ENCODE results near the gene F11R. TPM values are rescaled to one million over a fixed set of nuclear protein-coding genes. Genes with fewer than 3 reads are reported as not detected.
"Not testable (repeated sequence)": the region's sequence is repeated elsewhere in the genome, so short reads cannot be mapped to it uniquely, and the experiment has no call there.

The F11R gene
- total RNA-seq, 1 experiment from 2014 or later: 69.2 TPM

- H2AFZ ChIP-seq (ENCODE audit: low read length): no peak overlapping the region
- no peaks in the 10 kb centered on the region for H3K79me2 ChIP-seq (ENCODE audit: low read length)
- no peak overlapping the region for H3K27ac ChIP-seq (ENCODE audit: low read length)
- H3K36me3 ChIP-seq (ENCODE audit: low read depth, low read length): no peaks in the 10 kb centered on the region
- CTCF ChIA-PET: no interaction called here
- H3K9me3 ChIP-seq (ENCODE audit: low read length): no peaks in the 10 kb centered on the region
- H3K4me1 ChIP-seq (ENCODE audit: insufficient read depth, low read length): no peaks in the 10 kb centered on the region
- POLR2A ChIA-PET (ENCODE audit: unreplicated experiment): no interaction called here
- no peak for DNase-seq
- no peaks in the 10 kb centered on the region for H3K27me3 ChIP-seq (ENCODE audit: low read length)
- BruUV-seq (replicated peaks): no TSS peak
- H3F3A ChIP-seq (ENCODE audit: low read length, unreplicated experiment): no peaks in the 10 kb centered on the region
- no peak overlapping the region for H3K4me3 ChIP-seq (ENCODE audit: low read length)
- H3K9me2 ChIP-seq (replicated peaks; ENCODE audit: low read length): no peaks in the 10 kb centered on the region
- no peak overlapping the region for H3K4me2 ChIP-seq (ENCODE audit: low read length)
- intact Hi-C loops (cut with micrococcal nuclease): no loop called here
- ATAC-seq: no peak
- TF ChIP-seq EZH2 (IDR thresholded peaks at IDR 0.05; ENCODE audit: low read length, unreplicated experiment): no peak
- no peak for TF ChIP-seq EZH2phosphoT487 (IDR thresholded peaks at IDR 0.05; ENCODE audit: borderline replicate concordance, low read length)
- TF ChIP-seq, protein P1, sequence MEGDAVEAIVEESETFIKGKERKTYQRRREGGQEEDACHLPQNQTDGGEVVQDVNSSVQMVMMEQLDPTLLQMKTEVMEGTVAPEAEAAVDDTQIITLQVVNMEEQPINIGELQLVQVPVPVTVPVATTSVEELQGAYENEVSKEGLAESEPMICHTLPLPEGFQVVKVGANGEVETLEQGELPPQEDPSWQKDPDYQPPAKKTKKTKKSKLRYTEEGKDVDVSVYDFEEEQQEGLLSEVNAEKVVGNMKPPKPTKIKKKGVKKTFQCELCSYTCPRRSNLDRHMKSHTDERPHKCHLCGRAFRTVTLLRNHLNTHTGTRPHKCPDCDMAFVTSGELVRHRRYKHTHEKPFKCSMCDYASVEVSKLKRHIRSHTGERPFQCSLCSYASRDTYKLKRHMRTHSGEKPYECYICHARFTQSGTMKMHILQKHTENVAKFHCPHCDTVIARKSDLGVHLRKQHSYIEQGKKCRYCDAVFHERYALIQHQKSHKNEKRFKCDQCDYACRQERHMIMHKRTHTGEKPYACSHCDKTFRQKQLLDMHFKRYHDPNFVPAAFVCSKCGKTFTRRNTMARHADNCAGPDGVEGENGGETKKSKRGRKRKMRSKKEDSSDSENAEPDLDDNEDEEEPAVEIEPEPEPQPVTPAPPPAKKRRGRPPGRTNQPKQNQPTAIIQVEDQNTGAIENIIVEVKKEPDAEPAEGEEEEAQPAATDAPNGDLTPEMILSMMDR (conservative IDR thresholded peaks at IDR 0.05; ENCODE audit: low read depth, low read length): no peak
- no peaks in the 10 kb centered on the region for H4K20me1 ChIP-seq (ENCODE audit: low read length)
- no peak overlapping the region for H3K9ac ChIP-seq (ENCODE audit: low read length)
These were observed 48.3 kb upstream of the F11R start for GRCh38 chr1:161069241-161069640.

DNA sequence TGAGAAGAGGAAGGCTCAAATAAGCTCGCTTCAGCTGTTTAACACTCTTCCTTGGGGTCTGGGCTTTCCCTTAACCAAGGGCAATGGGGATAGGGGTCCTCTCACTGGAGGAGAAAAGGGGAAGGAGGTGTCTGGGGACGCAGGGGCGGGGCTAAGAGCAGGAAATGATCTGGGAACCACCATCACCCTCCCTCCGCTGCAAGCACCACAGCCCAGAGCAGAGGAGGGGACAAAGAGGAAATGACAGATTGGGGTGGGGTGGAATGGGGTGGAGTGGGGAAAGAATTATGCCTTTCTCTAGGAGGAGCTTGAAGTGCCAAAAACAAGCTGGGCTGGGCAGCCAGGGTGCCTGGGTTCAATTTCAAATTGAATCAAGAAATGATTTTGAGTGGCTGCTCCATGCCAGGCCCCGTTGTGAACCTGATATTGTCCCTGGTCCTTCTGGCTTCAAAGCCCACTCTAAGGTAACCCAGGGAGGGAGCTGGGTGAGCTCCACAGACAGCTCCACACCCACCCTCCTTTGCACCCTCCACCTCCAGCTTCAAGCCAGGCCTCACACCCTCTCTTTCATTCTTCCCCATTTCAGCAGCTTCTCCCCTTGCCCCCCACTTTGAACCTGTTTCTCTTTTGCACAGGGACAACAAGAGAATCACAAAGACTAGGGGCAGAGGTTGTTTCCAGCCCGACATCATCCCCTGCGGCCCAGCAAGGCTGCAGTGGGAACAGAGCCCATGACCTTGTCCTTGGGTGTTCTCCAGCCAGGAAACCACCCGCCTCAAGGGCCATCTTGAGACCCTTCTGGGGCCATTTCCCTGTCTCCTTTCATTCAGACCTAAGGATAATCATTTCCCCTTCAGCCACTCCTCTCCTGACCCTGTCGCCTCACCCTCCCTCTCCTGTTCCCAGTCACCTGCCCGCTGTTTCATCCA lies 47.6 kb upstream of the F11R start:
- H3K4me3 ChIP-seq (ENCODE audit: low read length): no peak overlapping the region
- H3K9me3 ChIP-seq (ENCODE audit: low read length): no peaks in the 10 kb centered on the region
- BruUV-seq (replicated peaks): no TSS peak
- no peak overlapping the region for H3K4me2 ChIP-seq (ENCODE audit: low read length)
- H3K4me1 ChIP-seq (ENCODE audit: insufficient read depth, low read length): no peaks in the 10 kb centered on the region
- TF ChIP-seq, protein P1 (conservative IDR thresholded peaks at IDR 0.05; ENCODE audit: low read depth, low read length): no peak
- TF ChIP-seq EZH2 (IDR thresholded peaks at IDR 0.05; ENCODE audit: low read length, unreplicated experiment) (no peak), EZH2phosphoT487 (IDR thresholded peaks at IDR 0.05; ENCODE audit: borderline replicate concordance, low read length) (no peak)
- no peaks in the 10 kb centered on the region for H3F3A ChIP-seq (ENCODE audit: low read length, unreplicated experiment)
- no peaks in the 10 kb centered on the region for H4K20me1 ChIP-seq (ENCODE audit: low read length)
- H3K36me3 ChIP-seq (ENCODE audit: low read depth, low read length): no peaks in the 10 kb centered on the region
- ATAC-seq (peak; percentile 41), DNase-seq (no peak)
- no peaks in the 10 kb centered on the region for H3K9me2 ChIP-seq (replicated peaks; ENCODE audit: low read length)
- H3K79me2 ChIP-seq (ENCODE audit: low read length): no peaks in the 10 kb centered on the region
- no peak overlapping the region for H3K9ac ChIP-seq (ENCODE audit: low read length)
- intact Hi-C loops (cut with micrococcal nuclease): no loop called here
- CTCF ChIA-PET: no interaction called here
- no peaks in the 10 kb centered on the region for H3K27me3 ChIP-seq (ENCODE audit: low read length)
- H2AFZ ChIP-seq (ENCODE audit: low read length): no peak overlapping the region
- POLR2A ChIA-PET (ENCODE audit: unreplicated experiment): no interaction called here
- no peak overlapping the region for H3K27ac ChIP-seq (ENCODE audit: low read length)

GRCh38 chr1:161066694-161067093 lies 45.7 kb upstream of the F11R start:
- no peak overlapping the region for H3K4me2 ChIP-seq (ENCODE audit: low read length)
- intact Hi-C loops (cut with micrococcal nuclease): no loop called here
- H3K27me3 ChIP-seq (ENCODE audit: low read length): no peaks in the 10 kb centered on the region
- TF ChIP-seq EZH2phosphoT487 (IDR thresholded peaks at IDR 0.05; ENCODE audit: borderline replicate concordance, low read length): no peak
- TF ChIP-seq, protein P1 (conservative IDR thresholded peaks at IDR 0.05; ENCODE audit: low read depth, low read length): no peak
- TF ChIP-seq EZH2 (IDR thresholded peaks at IDR 0.05; ENCODE audit: low read length, unreplicated experiment): no peak
- no peaks in the 10 kb centered on the region for H4K20me1 ChIP-seq (ENCODE audit: low read length)
- no peaks in the 10 kb centered on the region for H3K4me1 ChIP-seq (ENCODE audit: insufficient read depth, low read length)
- BruUV-seq (replicated peaks): no TSS peak
- no peak overlapping the region for H2AFZ ChIP-seq (ENCODE audit: low read length)
- no peaks in the 10 kb centered on the region for H3K9me2 ChIP-seq (replicated peaks; ENCODE audit: low read length)
- H3F3A ChIP-seq (ENCODE audit: low read length, unreplicated experiment): no peaks in the 10 kb centered on the region
- DNase-seq (no peak), ATAC-seq (no peak)
- H3K36me3 ChIP-seq (ENCODE audit: low read depth, low read length): no peaks in the 10 kb centered on the region
- H3K9me3 ChIP-seq (ENCODE audit: low read length): no peaks in the 10 kb centered on the region
- ChIA-PET POLR2A (ENCODE audit: unreplicated experiment) (no interaction called here), CTCF (no interaction called here)
- H3K27ac ChIP-seq (ENCODE audit: low read length): no peak overlapping the region
- H3K9ac ChIP-seq (ENCODE audit: low read length): no peak overlapping the region
- H3K79me2 ChIP-seq (ENCODE audit: low read length): no peaks in the 10 kb centered on the region
- H3K4me3 ChIP-seq (ENCODE audit: low read length): no peak overlapping the region

DNA sequence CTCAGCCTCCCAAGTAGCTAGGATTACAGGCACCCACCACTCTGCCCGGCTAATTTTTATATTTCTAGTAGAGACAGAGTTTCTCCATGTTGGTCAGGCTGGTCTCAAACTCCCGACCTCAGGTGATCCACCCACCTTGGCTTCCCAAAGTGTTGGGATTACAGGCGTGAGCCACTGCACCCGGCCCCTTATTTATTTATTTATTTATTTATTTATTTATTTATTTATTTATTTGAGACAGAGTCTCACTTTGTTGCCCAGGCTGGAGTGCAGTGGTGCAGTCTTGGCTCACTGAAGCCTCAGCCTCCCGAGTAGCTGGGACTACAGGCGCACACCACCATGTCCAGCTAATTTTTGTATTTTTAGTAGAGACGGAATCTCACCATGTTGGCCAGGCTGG lies 44.7 kb upstream of the F11R start:
- H3F3A ChIP-seq (ENCODE audit: low read length, unreplicated experiment); H3K4me3 ChIP-seq (ENCODE audit: low read length); H3K79me2 ChIP-seq (ENCODE audit: low read length); H3K27ac ChIP-seq (ENCODE audit: low read length); H3K9me2 ChIP-seq (replicated peaks; ENCODE audit: low read length); H3K9ac ChIP-seq (ENCODE audit: low read length); H4K20me1 ChIP-seq (ENCODE audit: low read length); DNase-seq; H3K9me3 ChIP-seq (ENCODE audit: low read length); H3K36me3 ChIP-seq (ENCODE audit: low read depth, low read length); ATAC-seq; H2AFZ ChIP-seq (ENCODE audit: low read length); H3K4me2 ChIP-seq (ENCODE audit: low read length); H3K27me3 ChIP-seq (ENCODE audit: low read length); H3K4me1 ChIP-seq (ENCODE audit: insufficient read depth, low read length); CTCF ChIA-PET; POLR2A ChIA-PET (ENCODE audit: unreplicated experiment); BruUV-seq (replicated peaks); intact Hi-C loops (cut with micrococcal nuclease): not testable (repeated sequence)
